HepG2 (cell line): ENCODE measurements around the gene PIANP. TPM values are rescaled to one million over a fixed set of nuclear protein-coding genes. Genes with fewer than 3 reads are reported as not detected.

Experiments
- AKAP8 ChIP-seq: sonication (generic); formaldehyde crosslinking; IDR thresholded peaks from 2 replicates; pipeline ENCODE4 v1.5.1; 2020; ENCODE audit warnings: mild to moderate bottlenecking, missing genetic modification reagents
- ARNT ChIP-seq: fragments of 450-650 bp; IDR thresholded peaks from 2 replicates; pipeline ENCODE4 v1.6.1; 2017
- ARNT2 ChIP-seq: sonication (generic); formaldehyde crosslinking; IDR thresholded peaks from 2 replicates; pipeline ENCODE4 v1.8.0; 2022; ENCODE audit warnings: mild to moderate bottlenecking, low read depth, missing genetic modification reagents, moderate library complexity
- CREB1 ChIP-seq, 2 experiments: fragments of 450-650 bp in 1 of 2; IDR thresholded peaks; 2 replicates each; pipeline ENCODE4 v1.6.1; 2016 to 2017; ENCODE audit warnings: control low read depth in 1 of 2, mild to moderate bottlenecking in 1 of 2, missing compliant biosample characterization in 1 of 2, missing genetic modification characterization in 1 of 2
- MIER2 ChIP-seq: IDR thresholded peaks from 2 replicates; pipeline ENCODE4 v1.6.1; 2016; ENCODE audit warnings: missing biosample characterization, missing genetic modification reagents
- MTF2 ChIP-seq: sonication (generic); formaldehyde crosslinking; IDR thresholded peaks from 2 replicates; pipeline ENCODE4 v1.5.0; 2020; ENCODE audit warnings: missing genetic modification reagents, borderline replicate concordance
- NFE2L2 ChIP-seq: fragments of 150-350 bp; IDR thresholded peaks from 2 replicates; pipeline ENCODE4 v1.6.1; 2014; ENCODE audit warnings: low read length
- POLR2G ChIP-seq: fragments of 200-400 bp; formaldehyde crosslinking; IDR thresholded peaks from 2 replicates; pipeline ENCODE4 v1.6.1; 2018; ENCODE audit warnings: mild to moderate bottlenecking, low read depth, low read length, moderate library complexity
- PRPF4 ChIP-seq: fragments of 200-400 bp; formaldehyde crosslinking; IDR thresholded peaks from 2 replicates; pipeline ENCODE4 v1.6.1; 2016; ENCODE audit warnings: low read length, low read depth; ENCODE audit not compliant: poor library complexity, severe bottlenecking
- RAD51 ChIP-seq: fragments of 450-650 bp; IDR thresholded peaks from 2 replicates; pipeline ENCODE4 v1.6.1; 2016; ENCODE audit warnings: borderline replicate concordance
- RARG ChIP-seq: sonication (generic); formaldehyde crosslinking; IDR thresholded peaks from 2 replicates; pipeline ENCODE4 v1.4.0; 2020; ENCODE audit warnings: low read depth, mild to moderate bottlenecking, missing genetic modification reagents
- SRSF1 ChIP-seq: fragments of 200-400 bp; formaldehyde crosslinking; optimal IDR thresholded peaks from 2 replicates; pipeline ENCODE3; 2017; ENCODE audit warnings: mild to moderate bottlenecking, low read depth, low read length, moderate library complexity
- TEAD2 ChIP-seq: sonication (generic); formaldehyde crosslinking; IDR thresholded peaks from 2 replicates; pipeline ENCODE4 v1.9.0; 2021; ENCODE audit warnings: missing genetic modification reagents
- ZNF274 ChIP-seq: sonication (generic); formaldehyde crosslinking; IDR thresholded peaks from 2 replicates; pipeline ENCODE4 v1.5.1; 2020; ENCODE audit warnings: mild to moderate bottlenecking, missing genetic modification reagents
- ZNF598 ChIP-seq: sonication (generic); formaldehyde crosslinking; IDR thresholded peaks from 2 replicates; pipeline ENCODE4 v1.5.1; 2020; ENCODE audit warnings: mild to moderate bottlenecking, missing genetic modification reagents, borderline replicate concordance
- ZNF839 ChIP-seq: sonication (generic); formaldehyde crosslinking; IDR thresholded peaks from 2 replicates; pipeline ENCODE4 v1.4.0; 2020; ENCODE audit warnings: missing genetic modification reagents, mild to moderate bottlenecking, borderline replicate concordance
- polyA plus RNA-seq, 8 experiments: library from polyadenylated mRNA; depleted of rRNA in 3 of 8; stranded (reverse) in 7 of 8; unstranded in 1 of 8; fragments of >200 nt; fragmentation: Illumina TruSeq in 4 of 8; extraction: Trizol in 4 of 8; gene quantifications; 2 replicates each; pipeline versions ENCODE4 v1.2.1 to v1.2.3, GENCODE V29; 2011 to 2016; ENCODE audit warnings: low read depth in 4 of 8, missing spikeins in 1 of 8, mixed read lengths in 1 of 8; ENCODE audit not compliant: insufficient read depth in 1 of 8
- total RNA-seq, 5 experiments: library from RNA; depleted of rRNA; stranded (reverse); fragments of >200 nt; fragmentation: Illumina TruSeq; extraction: Trizol; gene quantifications; 2 replicates each; pipeline ENCODE4 v1.2.3, GENCODE V29; 2016; ENCODE audit warnings: low read depth in 1 of 5
- TF ChIP-seq, protein P1 (sequence below): sonication (generic); formaldehyde crosslinking; IDR thresholded peaks from one replicate; pipeline ENCODE4 v1.5.1; 2020; ENCODE audit warnings: mild to moderate bottlenecking, missing genetic modification reagents; ENCODE audit errors: not compliant biosample characterization
- TF ChIP-seq, protein P2 (sequence below): sonication (generic); formaldehyde crosslinking; conservative IDR thresholded peaks from 2 replicates; pipeline ENCODE4 v1.8.0; 2022; ENCODE audit warnings: missing genetic modification reagents

The PIANP gene
- total and polyA plus RNA-seq, 2 of the 13 experiments (the other 11 are each of a cell fraction or from before 2014, with no cell fraction given) = not detected

DNA sequence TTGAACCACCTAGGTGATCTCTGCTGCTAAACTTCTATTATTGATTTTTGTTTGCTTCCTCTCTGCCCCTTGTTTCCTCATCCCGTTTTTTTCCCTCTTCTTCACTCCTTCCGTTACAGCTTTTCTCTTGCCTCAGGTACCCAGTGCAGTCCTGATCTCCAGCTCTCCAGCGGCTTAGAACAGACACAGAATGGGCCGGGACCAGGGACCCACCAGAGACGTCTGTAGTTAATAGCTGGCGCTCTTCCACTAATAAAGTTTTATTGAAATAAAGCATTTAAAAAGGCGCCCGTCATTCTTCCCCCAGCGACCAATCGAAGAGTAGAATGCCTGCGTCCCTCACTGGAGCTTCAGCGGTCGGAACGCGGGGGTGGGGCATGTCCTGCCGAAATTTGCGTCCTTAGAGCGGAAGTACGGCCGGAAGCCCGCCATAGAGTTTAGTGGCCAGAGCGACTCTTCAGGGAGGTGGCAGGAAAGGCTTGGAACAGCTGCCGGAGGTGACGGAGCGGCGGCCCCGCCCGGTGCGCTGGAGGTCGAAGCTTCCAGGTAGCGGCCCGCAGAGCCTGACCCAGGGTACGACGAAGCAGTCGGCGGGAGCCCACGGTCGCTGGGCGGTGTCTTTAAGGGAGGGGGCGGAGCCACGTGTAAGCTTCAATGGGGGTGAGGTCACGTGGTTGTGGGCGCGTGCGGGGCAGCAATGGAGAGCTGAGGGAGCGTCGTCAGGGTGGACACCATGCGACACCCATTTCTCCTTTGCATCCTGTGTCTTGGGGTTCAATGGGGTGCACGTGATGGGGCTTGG is 23.2 kb upstream of the PIANP start, which contains the start of gene COPS7A (continued):
- TF ChIP-seq NFE2L2 = no peak
- no peak for TF ChIP-seq ARNT
- TF ChIP-seq, protein P1, sequence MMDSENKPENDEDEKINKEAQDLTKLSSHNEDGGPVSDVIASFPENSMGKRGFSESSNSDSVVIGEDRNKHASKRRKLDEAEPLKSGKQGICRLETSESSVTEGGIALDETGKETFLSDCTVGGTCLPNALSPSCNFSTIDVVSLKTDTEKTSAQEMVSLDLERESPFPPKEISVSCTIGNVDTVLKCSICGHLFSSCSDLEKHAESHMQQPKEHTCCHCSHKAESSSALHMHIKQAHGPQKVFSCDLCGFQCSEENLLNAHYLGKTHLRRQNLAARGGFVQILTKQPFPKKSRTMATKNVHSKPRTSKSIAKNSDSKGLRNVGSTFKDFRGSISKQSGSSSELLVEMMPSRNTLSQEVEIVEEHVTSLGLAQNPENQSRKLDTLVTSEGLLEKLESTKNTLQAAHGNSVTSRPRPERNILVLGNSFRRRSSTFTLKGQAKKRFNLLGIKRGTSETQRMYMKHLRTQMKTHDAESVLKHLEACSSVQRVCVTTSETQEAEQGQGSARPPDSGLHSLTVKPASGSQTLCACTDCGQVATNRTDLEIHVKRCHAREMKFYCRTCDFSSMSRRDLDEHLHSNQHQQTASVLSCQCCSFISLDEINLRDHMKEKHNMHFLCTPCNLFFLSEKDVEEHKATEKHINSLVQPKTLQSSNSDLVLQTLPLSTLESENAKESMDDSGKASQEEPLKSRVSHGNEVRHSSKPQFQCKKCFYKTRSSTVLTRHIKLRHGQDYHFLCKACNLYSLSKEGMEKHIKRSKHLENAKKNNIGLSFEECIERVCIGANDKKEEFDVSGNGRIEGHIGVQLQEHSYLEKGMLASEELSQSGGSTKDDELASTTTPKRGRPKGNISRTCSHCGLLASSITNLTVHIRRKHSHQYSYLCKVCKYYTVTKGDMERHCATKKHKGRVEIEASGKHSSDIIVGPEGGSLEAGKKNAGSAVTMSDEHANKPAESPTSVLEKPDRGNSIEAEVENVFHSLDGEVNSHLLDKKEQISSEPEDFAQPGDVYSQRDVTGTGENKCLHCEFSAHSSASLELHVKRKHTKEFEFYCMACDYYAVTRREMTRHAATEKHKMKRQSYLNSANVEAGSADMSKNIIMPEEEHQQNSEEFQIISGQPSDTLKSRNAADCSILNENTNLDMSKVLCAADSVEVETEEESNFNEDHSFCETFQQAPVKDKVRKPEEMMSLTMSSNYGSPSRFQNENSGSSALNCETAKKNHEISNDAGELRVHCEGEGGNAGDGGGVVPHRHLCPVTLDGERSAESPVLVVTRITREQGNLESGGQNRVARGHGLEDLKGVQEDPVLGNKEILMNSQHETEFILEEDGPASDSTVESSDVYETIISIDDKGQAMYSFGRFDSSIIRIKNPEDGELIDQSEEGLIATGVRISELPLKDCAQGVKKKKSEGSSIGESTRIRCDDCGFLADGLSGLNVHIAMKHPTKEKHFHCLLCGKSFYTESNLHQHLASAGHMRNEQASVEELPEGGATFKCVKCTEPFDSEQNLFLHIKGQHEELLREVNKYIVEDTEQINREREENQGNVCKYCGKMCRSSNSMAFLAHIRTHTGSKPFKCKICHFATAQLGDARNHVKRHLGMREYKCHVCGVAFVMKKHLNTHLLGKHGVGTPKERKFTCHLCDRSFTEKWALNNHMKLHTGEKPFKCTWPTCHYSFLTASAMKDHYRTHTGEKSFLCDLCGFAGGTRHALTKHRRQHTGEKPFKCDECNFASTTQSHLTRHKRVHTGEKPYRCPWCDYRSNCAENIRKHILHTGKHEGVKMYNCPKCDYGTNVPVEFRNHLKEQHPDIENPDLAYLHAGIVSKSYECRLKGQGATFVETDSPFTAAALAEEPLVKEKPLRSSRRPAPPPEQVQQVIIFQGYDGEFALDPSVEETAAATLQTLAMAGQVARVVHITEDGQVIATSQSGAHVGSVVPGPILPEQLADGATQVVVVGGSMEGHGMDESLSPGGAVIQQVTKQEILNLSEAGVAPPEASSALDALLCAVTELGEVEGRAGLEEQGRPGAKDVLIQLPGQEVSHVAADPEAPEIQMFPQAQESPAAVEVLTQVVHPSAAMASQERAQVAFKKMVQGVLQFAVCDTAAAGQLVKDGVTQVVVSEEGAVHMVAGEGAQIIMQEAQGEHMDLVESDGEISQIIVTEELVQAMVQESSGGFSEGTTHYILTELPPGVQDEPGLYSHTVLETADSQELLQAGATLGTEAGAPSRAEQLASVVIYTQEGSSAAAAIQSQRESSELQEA (CRISPR knock-in tag) = peak; percentile 54
- no peak for TF ChIP-seq MTF2
- TF ChIP-seq RAD51 = peak; percentile 96
- TF ChIP-seq AKAP8 (CRISPR knock-in tag) = peak; percentile 63; the same call in 1 of the 2 replicates
- TF ChIP-seq ARNT2 (CRISPR knock-in tag) = peak; percentile 92
- TF ChIP-seq ZNF598 = peak; percentile 62; the same call in 1 of the 2 replicates
- peak; percentile 75 for TF ChIP-seq PRPF4
- TF ChIP-seq RARG (CRISPR knock-in tag) = 0 out of 2 replicates have a peak, but pooled peaks have one; percentile 22
- TF ChIP-seq ZNF274 (CRISPR knock-in tag) = peak; percentile 89
- peak; percentile 74; the same call in 1 of the 2 replicates for TF ChIP-seq ZNF839 (CRISPR knock-in tag)
- no peak for TF ChIP-seq SRSF1
- TF ChIP-seq TEAD2 = peak; percentile 86; the same call in 1 of the 2 replicates
- TF ChIP-seq CREB1 (IDR thresholded peaks at IDR 0.05) = peak; percentile 88
- TF ChIP-seq CREB1 (CRISPR knock-in tag; IDR thresholded peaks at IDR 0.05) = peak; percentile 97
- TF ChIP-seq, protein P2, sequence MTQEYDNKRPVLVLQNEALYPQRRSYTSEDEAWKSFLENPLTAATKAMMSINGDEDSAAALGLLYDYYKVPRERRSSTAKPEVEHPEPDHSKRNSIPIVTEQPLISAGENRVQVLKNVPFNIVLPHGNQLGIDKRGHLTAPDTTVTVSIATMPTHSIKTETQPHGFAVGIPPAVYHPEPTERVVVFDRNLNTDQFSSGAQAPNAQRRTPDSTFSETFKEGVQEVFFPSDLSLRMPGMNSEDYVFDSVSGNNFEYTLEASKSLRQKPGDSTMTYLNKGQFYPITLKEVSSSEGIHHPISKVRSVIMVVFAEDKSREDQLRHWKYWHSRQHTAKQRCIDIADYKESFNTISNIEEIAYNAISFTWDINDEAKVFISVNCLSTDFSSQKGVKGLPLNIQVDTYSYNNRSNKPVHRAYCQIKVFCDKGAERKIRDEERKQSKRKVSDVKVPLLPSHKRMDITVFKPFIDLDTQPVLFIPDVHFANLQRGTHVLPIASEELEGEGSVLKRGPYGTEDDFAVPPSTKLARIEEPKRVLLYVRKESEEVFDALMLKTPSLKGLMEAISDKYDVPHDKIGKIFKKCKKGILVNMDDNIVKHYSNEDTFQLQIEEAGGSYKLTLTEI (CRISPR knock-in tag) = no peak
- peak; percentile 72 for TF ChIP-seq POLR2G
- no peak for TF ChIP-seq MIER2 (CRISPR knock-in tag)
